ENCODE measurements around the gene AUTS2. TPM values are rescaled to one million over a fixed set of nuclear protein-coding genes. Genes with fewer than 3 reads are reported as not detected.

AUTS2 gene
- polyA plus RNA-seq, 1 donor from 2014 or later: 97.3 TPM

DNA sequence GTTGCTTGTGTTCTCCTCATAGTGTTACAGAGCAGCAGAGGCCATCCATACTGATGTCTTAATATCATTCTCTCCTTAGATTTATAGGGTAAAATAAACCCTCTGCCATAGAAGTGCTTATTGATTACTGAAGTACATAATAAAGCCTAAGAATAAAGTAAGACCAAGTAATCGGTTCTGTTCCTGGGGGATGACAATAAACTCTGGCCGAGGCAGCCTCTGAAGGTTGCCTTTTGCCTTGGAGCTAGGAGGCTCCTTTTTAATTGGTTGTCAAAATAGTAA lies 822.0 kb downstream of the AUTS2 start (continued):
- TF ChIP-seq EZH2 (IDR thresholded peaks at IDR 0.05; ENCODE audit: borderline replicate concordance, insufficient read depth, low read length, poor library complexity, severe bottlenecking): no peak

DNA sequence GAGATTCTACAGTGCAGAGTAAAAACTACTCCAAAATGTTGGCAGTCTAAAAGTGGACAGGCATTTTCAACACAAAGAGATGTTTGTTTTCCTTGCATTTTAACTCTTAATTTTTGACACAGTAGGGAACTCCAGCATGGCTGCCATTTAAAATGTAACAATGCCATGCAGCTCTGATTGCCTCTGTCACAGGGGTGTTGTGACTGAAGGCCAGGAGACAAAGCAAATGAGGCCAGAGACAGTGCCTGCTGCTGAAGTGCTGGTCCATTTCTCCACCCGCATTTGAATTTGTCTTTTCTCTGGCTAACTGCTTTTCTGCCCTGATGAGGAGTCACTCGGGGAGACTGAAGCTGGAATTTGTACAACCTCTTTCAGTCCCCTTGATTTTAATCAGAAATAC lies 823.0 kb downstream of the AUTS2 start:
- H3F3A ChIP-seq (ENCODE audit: insufficient read depth, low read length, poor library complexity, severe bottlenecking): peaks cover 11% of the 10 kb centered on the region
- no peak for TF ChIP-seq MXI1 (conservative IDR thresholded peaks at IDR 0.05; ENCODE audit: poor library complexity, severe bottlenecking)
- TF ChIP-seq EZH2 (IDR thresholded peaks at IDR 0.05; ENCODE audit: borderline replicate concordance, insufficient read depth, low read length, poor library complexity, severe bottlenecking): no peak
- no peak for TF ChIP-seq RAD21 (conservative IDR thresholded peaks at IDR 0.05)
- TF ChIP-seq, protein P1, sequence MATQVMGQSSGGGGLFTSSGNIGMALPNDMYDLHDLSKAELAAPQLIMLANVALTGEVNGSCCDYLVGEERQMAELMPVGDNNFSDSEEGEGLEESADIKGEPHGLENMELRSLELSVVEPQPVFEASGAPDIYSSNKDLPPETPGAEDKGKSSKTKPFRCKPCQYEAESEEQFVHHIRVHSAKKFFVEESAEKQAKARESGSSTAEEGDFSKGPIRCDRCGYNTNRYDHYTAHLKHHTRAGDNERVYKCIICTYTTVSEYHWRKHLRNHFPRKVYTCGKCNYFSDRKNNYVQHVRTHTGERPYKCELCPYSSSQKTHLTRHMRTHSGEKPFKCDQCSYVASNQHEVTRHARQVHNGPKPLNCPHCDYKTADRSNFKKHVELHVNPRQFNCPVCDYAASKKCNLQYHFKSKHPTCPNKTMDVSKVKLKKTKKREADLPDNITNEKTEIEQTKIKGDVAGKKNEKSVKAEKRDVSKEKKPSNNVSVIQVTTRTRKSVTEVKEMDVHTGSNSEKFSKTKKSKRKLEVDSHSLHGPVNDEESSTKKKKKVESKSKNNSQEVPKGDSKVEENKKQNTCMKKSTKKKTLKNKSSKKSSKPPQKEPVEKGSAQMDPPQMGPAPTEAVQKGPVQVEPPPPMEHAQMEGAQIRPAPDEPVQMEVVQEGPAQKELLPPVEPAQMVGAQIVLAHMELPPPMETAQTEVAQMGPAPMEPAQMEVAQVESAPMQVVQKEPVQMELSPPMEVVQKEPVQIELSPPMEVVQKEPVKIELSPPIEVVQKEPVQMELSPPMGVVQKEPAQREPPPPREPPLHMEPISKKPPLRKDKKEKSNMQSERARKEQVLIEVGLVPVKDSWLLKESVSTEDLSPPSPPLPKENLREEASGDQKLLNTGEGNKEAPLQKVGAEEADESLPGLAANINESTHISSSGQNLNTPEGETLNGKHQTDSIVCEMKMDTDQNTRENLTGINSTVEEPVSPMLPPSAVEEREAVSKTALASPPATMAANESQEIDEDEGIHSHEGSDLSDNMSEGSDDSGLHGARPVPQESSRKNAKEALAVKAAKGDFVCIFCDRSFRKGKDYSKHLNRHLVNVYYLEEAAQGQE (IDR thresholded peaks at IDR 0.05; ENCODE audit: borderline replicate concordance): no peak
- TF ChIP-seq, protein P2, sequence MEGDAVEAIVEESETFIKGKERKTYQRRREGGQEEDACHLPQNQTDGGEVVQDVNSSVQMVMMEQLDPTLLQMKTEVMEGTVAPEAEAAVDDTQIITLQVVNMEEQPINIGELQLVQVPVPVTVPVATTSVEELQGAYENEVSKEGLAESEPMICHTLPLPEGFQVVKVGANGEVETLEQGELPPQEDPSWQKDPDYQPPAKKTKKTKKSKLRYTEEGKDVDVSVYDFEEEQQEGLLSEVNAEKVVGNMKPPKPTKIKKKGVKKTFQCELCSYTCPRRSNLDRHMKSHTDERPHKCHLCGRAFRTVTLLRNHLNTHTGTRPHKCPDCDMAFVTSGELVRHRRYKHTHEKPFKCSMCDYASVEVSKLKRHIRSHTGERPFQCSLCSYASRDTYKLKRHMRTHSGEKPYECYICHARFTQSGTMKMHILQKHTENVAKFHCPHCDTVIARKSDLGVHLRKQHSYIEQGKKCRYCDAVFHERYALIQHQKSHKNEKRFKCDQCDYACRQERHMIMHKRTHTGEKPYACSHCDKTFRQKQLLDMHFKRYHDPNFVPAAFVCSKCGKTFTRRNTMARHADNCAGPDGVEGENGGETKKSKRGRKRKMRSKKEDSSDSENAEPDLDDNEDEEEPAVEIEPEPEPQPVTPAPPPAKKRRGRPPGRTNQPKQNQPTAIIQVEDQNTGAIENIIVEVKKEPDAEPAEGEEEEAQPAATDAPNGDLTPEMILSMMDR (IDR thresholded peaks at IDR 0.05; ENCODE audit: poor library complexity, severe bottlenecking): no peak
- TF ChIP-seq SMC3 (conservative IDR thresholded peaks at IDR 0.05; ENCODE audit: poor library complexity): no peak
- TF ChIP-seq POLR2AphosphoS5 (IDR thresholded peaks at IDR 0.05): no peak
- no peak for TF ChIP-seq EP300 (conservative IDR thresholded peaks at IDR 0.05; ENCODE audit: poor library complexity, severe bottlenecking)
- no peak for TF ChIP-seq TAF1 (IDR thresholded peaks at IDR 0.05; ENCODE audit: low read depth)
- no peaks in the 10 kb centered on the region for H3K27me3 ChIP-seq (ENCODE audit: insufficient read depth, low read depth, low read length)
- H4K20me1 ChIP-seq (ENCODE audit: insufficient read depth): no peaks in the 10 kb centered on the region
- no peak overlapping the region for H3K9ac ChIP-seq (ENCODE audit: low read length)
- H3K9me3 ChIP-seq (ENCODE audit: low read length): no peaks in the 10 kb centered on the region
- peaks cover 4% of the 10 kb centered on the region for H3K79me2 ChIP-seq (replicated peaks; ENCODE audit: insufficient read depth, low read length)
- H3K36me3 ChIP-seq (ENCODE audit: insufficient read depth, low read length): no peaks in the 10 kb centered on the region
- H3K4me2 ChIP-seq (ENCODE audit: low read length): no peak overlapping the region
- no peak overlapping the region for H2AFZ ChIP-seq (ENCODE audit: low read depth, low read length)
- H3K27ac ChIP-seq (ENCODE audit: low read length): no peak overlapping the region
- no peaks in the 10 kb centered on the region for H3K9me2 ChIP-seq (ENCODE audit: insufficient read depth, low read length)
- H3K4me3 ChIP-seq (ENCODE audit: low read length): peak overlapping the region; percentile 15

GRCh38 chr7:70426249-70426880 lies 828.1 kb downstream of the AUTS2 start:
- H3K4me3 ChIP-seq (ENCODE audit: low read length): peak overlapping the region; percentile 42
- no peak overlapping the region for H2AFZ ChIP-seq (ENCODE audit: low read depth, low read length)
- peaks cover 6% of the 10 kb centered on the region for H3F3A ChIP-seq (ENCODE audit: insufficient read depth, low read length, poor library complexity, severe bottlenecking)
- H4K20me1 ChIP-seq (ENCODE audit: insufficient read depth): no peaks in the 10 kb centered on the region
- no peaks in the 10 kb centered on the region for H3K9me3 ChIP-seq (ENCODE audit: low read length)
- no peaks in the 10 kb centered on the region for H3K9me2 ChIP-seq (ENCODE audit: insufficient read depth, low read length)
- H3K27ac ChIP-seq (ENCODE audit: low read length): peak overlapping the region; percentile 92
- H3K36me3 ChIP-seq (ENCODE audit: insufficient read depth, low read length): no peaks in the 10 kb centered on the region
- no peaks in the 10 kb centered on the region for H3K27me3 ChIP-seq (ENCODE audit: insufficient read depth, low read depth, low read length)
- TF ChIP-seq, protein P2 (IDR thresholded peaks at IDR 0.05; ENCODE audit: poor library complexity, severe bottlenecking): no peak
- TF ChIP-seq EP300 (conservative IDR thresholded peaks at IDR 0.05; ENCODE audit: poor library complexity, severe bottlenecking) (peak; percentile 96), RAD21 (conservative IDR thresholded peaks at IDR 0.05) (peak; percentile 56), POLR2AphosphoS5 (IDR thresholded peaks at IDR 0.05) (peak; percentile 93)
- TF ChIP-seq, protein P1 (IDR thresholded peaks at IDR 0.05; ENCODE audit: borderline replicate concordance): peak; percentile 85
- peaks cover 4% of the 10 kb centered on the region for H3K79me2 ChIP-seq (replicated peaks; ENCODE audit: insufficient read depth, low read length)
- H3K9ac ChIP-seq (ENCODE audit: low read length): peak overlapping the region; percentile 57
- peak overlapping the region; percentile 38 for H3K4me2 ChIP-seq (ENCODE audit: low read length)
